ENCODE data around the gene PKHD1.

DNA sequence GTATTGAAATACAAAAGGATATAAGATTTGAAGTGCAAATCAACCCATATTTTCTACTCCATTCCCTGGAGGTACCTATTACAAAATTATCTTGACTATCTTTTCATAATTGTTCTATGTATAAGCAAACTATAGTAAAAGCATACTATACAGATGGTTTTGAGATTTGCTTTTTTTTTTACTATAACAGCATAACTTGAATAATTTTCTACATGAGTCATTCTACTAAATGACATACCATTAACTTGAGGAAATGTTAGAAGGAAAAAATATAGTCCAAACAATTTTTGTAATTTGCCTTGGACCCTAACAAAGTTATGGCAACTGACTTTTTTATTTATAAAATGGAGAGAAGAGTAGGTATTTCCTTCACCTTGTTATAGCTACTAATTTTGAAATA is 472.7 kb downstream of the PKHD1 start:
- TF ChIP-seq TAF1 (IDR thresholded peaks at IDR 0.05; ENCODE audit: borderline replicate concordance, insufficient read depth, low read length), result no peak
- TF ChIP-seq POLR2AphosphoS5 (IDR thresholded peaks at IDR 0.05; ENCODE audit: low read depth, low read length), result no peak
- TF ChIP-seq FOXP2 (optimal IDR thresholded peaks at IDR 0.05; ENCODE audit: borderline replicate concordance, extremely low read depth, extremely low read length, insufficient read depth), result no peak
